ENCODE measurements around the gene KAT6B.

The KAT6B gene

DNA sequence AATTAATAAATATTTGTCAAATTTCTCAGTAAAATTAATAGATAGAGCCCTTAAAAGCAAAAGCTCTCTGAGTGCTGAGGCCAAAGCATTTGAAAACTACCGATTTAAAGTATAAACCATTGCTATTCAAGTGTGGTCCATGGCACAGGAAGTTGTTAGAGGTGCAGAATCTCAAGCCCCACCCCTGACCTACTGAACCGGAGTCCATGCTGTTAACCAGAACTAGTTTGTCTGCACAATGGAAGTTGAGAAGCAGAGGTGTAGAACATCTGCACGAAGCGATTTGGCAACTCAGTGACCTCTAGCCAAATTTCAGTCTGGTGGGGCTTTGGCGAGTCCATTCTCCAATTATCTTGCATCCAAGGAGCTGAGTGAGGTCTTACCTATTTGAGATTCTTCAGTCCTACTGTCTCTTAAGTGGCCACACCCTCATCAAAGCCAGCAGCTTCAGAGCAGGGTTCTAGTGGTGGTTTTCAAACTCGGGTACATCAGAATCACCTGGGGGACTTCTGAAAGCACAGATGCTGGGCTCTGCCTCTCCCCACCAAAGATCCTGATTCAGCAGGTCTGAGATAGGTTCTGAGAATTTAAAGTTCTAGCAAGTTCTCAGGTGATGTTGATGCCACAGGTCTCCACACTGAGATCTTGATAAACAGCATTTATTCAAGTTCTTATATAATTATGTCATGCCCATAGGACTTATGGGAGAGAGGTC is 188.3 kb downstream of the KAT6B start:
- no peak for DNase-seq (ENCODE audit: low read depth in 2 of 2)

DNA sequence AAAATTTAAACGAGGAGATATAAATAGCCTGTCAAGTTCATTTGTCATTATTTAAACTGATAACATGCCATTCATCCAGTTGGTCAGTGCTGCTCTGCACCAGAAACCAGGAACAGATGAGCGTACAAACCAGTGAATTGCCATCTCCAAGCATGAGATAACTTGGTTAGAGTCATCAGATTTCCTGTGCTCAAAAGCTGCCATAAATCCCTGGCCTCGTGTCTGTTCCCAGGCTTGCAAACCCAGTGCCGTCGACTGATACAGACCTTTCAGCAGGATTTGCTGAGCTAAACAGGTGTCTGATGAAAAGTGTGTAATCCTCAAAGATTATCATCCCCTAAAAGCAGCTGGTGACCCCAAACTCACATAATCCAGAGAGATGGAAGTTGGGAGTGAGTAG is 189.0 kb downstream of the KAT6B start:
- DNase-seq (ENCODE audit: low read depth in 2 of 2) = no peak

DNA sequence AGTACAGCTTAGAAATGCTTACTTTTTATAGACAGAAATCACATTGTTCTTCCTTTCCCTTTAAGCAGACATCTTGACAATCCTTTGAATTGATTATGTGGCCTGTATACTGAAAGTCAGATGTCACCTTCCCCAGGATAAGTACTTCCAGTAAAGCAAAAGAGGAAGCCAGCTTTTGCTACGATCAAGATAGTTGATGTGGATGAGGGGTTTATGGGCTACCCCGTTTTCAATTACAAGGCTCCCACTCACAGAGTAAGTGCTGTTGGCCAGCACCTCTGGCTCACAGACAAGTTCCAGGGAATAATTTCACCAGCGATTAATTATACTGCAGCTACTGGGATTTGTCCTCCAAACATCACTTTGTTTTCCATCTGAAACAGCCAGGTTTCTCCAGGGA is 189.9 kb downstream of the KAT6B start:
- DNase-seq (ENCODE audit: low read depth in 2 of 2) = no peak

DNA sequence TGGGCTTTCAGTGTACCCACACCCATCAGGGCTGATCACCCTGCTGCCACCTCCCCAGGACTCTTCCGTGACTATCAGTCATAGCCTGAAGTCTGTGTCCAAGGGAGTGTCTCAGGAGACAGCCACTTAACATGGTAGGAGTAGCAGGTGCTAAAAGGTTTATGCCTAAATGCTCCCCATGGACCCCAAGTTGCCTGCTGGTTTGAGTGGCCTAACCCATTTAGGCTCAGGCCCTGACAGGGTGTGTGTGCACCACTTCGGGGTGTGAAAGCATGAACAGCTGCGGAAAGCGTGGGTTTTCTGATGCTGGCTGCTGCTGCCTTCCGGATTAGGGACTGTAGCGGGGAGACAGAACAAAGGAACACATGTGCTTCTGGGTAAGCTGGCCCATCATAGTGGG is 191.9 kb downstream of the KAT6B start:
- DNase-seq (ENCODE audit: low read depth in 2 of 2) = peak in 1 of 2 donors; percentile 34

DNA sequence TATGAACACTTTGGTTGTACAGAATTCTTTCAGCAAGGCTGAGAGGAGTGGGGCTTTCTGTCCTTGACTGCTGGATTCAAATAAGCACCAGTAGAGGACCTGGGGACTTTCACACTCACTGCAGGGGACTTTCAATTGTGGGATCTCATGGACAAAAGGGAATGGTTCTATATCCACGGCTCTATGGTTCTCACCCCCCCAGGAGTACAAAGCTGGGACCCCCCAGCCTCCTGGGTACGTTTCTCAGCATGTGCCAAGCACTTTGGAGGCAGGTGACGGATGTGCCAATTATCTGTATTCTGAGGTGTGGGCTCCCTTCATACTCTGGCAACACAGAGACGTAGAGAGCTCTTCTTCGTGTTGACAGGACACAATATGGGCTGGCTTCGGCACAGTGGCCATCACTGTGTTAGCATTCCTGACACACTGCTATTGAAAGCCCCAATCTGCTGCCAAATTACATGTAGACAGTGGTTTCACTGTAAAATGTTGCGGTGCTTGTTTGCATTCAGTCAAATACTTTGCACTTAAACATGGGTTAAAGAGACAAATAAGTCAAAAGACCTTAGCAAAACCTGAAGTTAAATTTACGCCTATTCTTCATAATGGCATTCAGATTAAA is 192.4 kb downstream of the KAT6B start:
- no peak for DNase-seq (ENCODE audit: low read depth in 2 of 2)

DNA sequence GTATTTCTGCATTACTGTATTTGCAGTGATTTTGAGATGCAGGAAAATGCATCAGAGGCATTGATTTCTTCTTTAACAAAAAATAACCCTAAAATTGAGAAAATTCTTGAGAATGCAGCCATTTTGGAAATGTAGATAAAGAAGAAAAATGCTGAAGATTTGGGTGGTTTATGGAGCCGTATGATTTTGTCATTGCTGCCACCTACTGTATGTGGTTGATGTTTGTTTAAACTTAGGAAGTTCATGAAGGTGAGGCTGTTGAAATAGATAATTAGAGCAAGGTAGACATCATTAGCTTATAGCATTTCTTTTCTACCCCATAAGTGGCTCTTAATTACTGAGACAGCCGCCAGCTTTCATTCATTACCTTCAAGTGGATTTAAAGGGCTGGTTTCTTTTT is 193.0 kb downstream of the KAT6B start:
- no peak for DNase-seq (ENCODE audit: low read depth in 2 of 2)

DNA sequence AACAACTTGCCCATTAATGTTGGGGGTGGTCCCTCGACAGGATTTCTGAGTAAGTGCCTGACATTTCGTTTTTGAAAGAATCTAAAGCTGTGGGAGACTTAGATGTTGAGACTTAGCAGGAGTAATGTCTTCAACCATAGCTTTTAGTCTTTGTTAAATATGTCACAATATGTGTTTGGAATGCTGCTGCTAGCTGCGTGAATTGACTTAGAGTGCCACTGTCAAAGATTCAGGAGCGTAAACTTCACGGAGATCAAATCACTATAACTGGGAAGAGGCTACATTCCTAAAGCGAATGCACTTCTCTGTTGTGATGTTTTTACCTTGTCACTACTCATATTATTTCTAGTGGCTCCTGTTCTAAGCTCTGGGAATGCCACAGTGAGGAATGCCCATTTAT is 193.8 kb downstream of the KAT6B start:
- no peak for DNase-seq (ENCODE audit: low read depth in 2 of 2)

DNA sequence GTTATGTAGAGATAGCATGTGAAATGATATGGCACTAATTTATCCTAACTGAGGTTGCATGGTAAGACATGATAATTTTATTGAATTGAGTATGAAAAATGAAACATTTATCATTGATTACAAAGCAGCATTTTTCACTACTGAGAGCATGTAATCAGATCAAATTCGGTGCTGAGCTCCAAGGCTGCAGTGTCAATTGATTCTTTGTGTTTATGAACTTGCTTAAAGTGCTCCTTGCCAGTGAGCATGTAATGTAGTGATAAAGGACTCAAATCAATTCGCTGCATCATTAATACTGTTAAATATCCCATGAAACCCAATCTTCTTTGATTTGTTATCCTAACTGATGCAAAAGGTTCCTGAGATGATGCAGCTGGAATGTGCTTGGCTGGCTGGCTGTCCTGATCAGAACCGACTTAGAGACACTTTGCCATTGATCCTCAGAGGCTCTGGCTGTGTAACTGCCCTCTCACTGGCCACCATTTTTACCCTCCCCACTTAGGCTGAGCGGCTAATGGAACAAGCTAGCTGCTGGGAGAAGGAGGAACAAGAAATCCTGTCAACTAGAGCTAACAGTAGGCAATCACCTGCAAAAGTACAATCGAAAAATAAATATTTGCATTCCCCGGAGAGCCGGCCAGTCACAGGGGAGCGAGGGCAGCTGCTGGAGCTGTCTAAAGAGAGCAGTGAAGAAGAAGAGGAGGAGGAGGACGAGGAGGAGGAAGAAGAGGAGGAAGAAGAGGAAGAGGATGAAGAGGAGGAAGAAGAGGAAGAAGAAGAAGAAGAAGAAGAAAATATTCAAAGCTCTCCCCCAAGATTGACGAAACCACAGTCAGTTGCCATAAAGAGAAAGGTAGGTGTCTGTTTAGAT is 195.2 kb downstream of the KAT6B start:
- DNase-seq (ENCODE audit: low read depth in 2 of 2) = no peak

DNA sequence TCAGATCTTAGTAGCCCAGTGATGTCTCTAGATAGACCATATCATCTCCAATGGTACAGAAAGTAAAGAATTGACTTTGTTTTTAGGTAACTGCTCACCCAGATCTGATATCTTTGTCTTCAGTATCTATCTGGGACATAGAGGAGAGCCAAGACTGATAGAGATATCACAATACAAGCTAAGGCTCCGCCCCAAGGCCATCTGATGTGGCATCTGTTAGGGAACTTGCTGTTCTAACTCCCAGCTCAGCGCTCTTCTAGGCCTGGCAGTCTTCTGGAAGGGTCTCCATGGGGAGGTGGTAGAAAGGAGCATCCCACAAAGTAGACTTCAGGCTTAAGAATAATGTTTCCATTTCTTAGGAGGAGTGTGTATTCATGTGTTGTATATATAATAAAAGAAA is 196.7 kb downstream of the KAT6B start:
- DNase-seq (ENCODE audit: low read depth in 2 of 2) = no peak

DNA sequence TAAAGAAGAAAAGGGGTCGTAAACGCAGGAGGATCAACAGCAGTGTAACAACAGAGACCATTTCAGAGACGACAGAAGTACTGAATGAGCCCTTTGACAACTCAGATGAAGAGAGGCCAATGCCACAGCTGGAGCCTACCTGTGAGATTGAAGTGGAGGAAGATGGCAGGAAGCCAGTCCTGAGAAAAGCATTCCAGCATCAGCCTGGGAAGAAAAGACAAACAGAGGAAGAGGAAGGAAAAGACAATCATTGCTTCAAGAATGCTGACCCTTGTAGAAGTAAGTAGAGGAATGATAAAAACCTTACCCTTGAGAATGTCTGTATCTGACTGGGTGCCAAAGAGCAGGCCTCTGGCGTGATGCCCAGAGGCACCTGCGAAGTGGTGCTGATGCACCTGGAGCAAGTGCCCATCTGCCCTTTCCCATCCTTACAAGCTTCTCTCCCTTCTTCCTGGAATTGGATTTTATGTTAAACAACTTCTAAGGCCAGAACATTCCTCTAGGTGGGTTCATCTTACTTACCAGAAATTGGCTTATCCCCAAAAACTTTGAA is 198.6 kb downstream of the KAT6B start:
- no peak for DNase-seq (ENCODE audit: low read depth in 2 of 2)

DNA sequence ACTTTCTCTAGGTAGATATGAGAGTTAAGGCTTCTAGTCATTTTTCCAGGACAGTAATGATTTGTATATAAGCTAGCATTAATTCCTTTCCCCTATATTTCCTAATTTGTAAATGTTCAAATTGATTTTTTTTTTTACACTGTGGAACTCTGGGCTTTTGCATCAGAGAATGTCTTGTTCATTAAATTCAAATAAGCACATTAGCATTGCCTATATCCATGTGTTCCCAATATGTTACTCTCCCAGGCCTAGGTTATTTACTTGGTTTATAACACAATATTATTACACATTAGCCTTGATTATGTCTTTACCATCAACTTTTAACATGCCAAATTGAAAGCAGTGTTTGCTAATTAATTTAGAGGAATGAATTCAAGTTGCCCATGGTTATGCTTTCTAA is 201.6 kb downstream of the KAT6B start:
- DNase-seq (ENCODE audit: low read depth in 2 of 2) = no peak

DNA sequence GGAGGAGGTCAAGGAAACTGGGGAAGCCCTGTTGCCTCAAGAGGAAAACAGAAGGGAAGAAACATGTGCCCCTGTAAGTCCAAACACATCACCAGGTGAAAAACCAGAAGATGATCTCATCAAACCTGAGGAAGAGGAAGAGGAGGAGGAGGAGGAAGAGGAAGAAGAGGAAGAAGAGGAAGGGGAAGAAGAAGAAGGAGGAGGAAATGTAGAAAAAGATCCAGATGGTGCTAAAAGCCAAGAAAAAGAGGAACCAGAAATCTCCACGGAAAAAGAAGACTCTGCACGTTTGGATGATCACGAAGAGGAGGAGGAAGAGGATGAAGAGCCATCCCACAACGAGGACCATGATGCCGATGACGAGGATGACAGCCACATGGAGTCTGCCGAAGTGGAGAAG is 202.3 kb downstream of the KAT6B start:
- no peak for DNase-seq (ENCODE audit: low read depth in 2 of 2)

DNA sequence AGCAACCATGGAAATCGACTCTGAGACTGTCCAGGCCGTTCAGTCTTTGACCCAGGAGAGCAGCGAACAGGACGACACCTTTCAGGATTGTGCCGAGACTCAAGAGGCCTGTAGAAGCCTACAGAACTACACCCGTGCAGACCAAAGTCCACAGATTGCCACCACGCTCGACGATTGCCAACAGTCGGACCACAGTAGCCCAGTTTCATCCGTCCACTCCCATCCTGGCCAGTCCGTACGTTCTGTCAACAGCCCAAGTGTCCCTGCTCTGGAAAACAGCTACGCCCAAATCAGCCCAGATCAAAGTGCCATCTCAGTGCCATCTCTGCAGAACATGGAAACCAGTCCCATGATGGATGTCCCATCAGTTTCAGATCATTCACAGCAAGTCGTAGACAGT is 203.0 kb downstream of the KAT6B start:
- no peak for DNase-seq (ENCODE audit: low read depth in 2 of 2)

DNA sequence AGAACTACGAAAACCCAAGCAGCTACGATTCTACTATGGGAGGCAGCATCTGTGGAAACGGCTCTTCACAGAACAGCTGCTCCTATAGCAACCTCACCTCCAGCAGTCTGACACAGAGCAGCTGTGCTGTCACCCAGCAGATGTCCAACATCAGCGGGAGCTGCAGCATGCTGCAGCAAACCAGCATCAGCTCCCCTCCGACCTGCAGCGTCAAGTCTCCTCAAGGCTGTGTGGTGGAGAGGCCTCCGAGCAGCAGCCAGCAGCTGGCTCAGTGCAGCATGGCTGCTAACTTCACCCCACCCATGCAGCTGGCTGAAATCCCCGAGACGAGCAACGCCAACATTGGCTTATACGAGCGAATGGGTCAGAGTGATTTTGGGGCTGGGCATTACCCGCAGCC is 203.5 kb downstream of the KAT6B start:
- DNase-seq (ENCODE audit: low read depth in 2 of 2) = no peak

DNA sequence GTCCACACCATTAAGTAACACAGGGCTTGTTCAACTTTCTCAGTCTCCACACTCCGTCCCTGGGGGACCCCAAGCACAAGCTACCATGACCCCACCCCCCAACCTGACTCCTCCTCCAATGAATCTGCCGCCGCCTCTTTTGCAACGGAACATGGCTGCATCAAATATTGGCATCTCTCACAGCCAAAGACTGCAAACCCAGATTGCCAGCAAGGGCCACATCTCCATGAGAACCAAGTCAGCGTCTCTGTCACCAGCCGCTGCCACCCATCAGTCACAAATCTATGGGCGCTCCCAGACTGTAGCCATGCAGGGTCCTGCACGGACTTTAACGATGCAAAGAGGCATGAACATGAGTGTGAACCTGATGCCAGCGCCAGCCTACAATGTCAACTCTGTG is 204.0 kb downstream of the KAT6B start:
- DNase-seq (ENCODE audit: low read depth in 2 of 2) = no peak

DNA sequence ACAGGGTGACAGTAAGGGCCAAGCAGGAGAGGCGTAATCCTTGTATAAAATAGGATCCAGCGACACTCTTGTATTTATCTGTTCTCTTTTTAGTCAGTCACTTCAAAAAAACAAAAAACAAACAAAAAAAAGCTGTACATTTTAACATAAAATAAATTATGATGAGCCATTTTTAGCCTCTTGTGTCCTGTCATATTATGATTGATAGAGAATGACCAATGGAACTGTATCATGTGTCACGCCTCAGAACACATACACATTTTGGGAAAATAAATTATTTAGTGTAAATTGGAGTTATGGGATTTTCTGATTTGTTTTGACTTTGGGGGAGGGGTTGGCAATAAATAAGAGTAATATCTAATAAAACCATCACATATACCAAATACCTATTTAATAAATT is 205.7 kb downstream of the KAT6B start:
- no peak for DNase-seq (ENCODE audit: low read depth in 2 of 2)

DNA sequence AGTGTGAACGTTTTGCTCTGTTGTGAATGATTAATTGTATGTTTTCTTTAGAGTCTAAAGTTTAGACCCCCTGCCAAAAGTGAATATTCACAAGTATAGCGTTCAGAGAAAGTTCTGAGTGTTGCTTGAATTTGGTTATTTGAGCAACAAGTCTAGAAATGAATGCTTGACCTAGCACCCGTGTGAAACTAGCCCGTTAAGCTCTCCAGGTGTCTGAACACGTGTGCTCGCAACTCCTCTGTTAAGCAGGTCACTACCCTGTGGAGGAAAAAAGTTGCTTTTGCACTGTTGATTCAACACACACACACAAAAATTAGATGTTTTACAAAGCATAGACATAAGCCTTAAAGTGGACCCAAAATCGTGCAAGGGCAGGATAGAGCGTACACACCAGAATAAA is 206.4 kb downstream of the KAT6B start:
- no peak for DNase-seq (ENCODE audit: low read depth in 2 of 2)

DNA sequence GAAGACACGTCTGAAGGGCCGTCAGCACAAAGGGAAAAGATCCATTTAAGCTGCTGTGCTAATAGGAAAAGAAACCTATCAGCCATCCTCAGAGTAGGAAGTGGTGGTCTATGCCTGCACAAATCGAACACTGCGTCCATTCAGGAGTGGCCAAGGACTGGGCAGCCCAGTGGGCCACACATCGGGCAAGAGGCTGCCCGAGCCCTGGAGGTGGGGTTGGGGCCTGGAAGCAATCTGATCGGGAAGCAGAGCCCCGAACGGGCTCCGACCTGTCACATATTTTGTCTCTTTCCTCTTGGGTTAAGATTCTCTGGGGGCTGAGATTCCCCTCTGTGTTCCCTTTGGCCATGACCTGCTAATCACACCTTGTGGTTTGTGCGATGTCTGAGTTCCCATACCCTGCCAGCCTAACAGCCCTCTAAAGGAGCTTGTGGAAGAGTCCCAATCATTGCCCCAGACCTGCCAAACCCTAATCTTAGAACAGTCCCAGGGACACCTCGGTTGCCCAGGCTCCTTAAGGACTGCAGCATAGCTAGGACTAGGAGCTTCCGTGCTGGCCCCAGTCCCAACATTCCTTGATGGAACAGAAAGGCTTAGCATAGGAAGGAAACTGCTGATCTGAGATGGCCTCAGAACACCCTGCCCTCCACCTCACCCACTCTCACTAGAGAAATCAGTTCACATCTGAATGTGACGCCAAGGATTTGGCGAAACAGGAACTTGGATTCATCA is 207.2 kb downstream of the KAT6B start:
- DNase-seq (ENCODE audit: low read depth in 2 of 2) = no peak

DNA sequence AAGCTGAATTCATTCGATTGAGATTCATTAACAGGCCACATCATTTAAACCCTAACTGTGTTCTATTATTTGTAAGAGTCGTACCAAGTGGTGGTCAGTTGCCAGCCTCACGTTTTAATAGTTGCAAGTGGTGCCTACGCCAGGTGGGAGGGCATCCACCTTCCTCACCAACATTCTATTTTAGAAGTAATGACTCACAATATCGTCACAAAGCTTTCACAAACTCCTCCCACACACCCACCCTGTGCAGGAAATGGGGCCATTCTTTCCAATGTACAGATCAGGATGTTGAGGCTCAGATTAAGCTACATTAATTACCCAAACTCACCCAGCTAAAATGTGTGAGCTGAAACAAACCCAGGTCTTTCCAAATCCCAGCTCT is 207.7 kb downstream of the KAT6B start:
- DNase-seq (ENCODE audit: low read depth in 2 of 2) = peak; percentile 25 to 54

DNA sequence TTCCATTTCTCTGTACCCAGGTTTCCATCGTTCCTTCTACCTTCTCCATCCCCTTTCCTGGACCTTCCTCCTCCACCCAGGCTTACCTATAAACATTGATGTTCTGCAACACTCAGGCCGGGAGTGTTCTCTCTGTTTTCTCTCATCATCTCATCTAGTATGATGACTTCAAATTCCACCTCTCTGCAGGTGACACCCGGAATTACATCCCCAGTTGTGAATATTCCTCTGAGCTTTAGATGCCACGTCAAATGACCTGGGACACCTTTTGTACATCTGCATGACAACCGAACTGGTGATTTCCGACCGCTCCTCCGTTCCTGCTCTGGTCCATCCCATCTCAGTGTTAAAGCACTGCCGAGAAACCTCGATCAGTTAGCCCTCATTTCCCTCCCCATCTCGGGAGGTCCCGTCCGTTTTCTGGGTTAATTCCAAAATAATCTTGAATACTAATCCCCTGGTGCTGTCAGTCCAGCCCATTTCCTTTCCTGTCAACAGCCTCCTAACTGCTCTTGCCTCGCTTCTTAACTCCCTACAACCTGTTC is 208.4 kb downstream of the KAT6B start:
- no peak for DNase-seq (ENCODE audit: low read depth in 2 of 2)

DNA sequence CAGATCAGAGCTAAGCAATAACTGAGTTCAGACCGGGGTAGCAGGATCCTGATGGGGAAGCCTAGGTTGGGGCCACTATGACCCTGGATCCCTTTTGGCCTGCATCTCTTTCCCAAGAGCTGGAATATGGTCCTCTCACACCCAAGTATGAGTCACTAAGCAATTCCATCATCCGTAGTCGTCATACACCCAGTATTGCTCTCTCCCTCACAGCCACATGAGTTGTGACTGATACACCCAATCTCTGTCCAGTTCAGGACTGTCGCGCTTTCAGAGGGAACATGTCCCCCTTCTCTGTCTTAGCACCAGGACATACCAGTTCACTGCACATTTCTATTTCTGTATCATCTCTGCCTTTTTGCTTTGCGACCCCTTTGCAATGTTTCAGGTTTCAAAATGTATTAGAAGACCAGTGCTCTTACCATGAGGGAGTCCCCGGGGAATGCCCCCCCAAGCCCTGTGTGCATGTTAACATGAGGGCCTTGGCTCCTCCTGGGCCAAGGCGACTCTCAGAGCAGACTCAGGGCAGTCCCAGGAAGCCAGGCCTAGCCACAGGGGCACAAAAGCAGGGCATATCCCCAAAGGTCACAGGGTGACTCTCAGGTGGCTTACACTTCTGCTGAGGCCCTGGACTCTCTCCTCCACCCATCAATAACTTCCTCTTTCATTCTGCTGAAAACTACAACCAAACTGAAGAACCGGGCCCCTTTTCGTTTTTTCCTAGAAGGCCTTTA is 209.7 kb downstream of the KAT6B start:
- no peak for DNase-seq (ENCODE audit: low read depth in 2 of 2)
